Measurements from ENCODE around the gene C4orf50.

The C4orf50 gene

GRCh38 chr4:5957076-5957475 is 61.2 kb downstream of the C4orf50 start:
- no peaks in the 10 kb centered on the region for H4K20me1 ChIP-seq (ENCODE audit: insufficient read depth, low read length)
- no peak overlapping the region for H3K9ac ChIP-seq (ENCODE audit: low read length)
- no peak overlapping the region for H3K4me3 ChIP-seq (ENCODE audit: low read length)
- H3K36me3 ChIP-seq (replicated peaks; ENCODE audit: low read depth, low read length): no peaks in the 10 kb centered on the region
- no peaks in the 10 kb centered on the region for H3K4me1 ChIP-seq (ENCODE audit: low read length)
- H3K27me3 ChIP-seq (ENCODE audit: low read depth, low read length): peaks cover 12% of the 10 kb centered on the region; the same call in 1 of the 2 replicates
- no peak overlapping the region for H3K4me2 ChIP-seq (ENCODE audit: low read length)
- no peak overlapping the region for H3K27ac ChIP-seq (ENCODE audit: low read length)
- TF ChIP-seq CTCF (IDR thresholded peaks at IDR 0.05; ENCODE audit: low read depth, low read length): no peak
- TF ChIP-seq EZH2phosphoT487 (IDR thresholded peaks at IDR 0.05; ENCODE audit: low read depth): no peak
- no peaks in the 10 kb centered on the region for H3K79me2 ChIP-seq (ENCODE audit: low read length)
- no peak overlapping the region for H2AFZ ChIP-seq (ENCODE audit: low read depth, low read length)
- no peaks in the 10 kb centered on the region for H3K9me3 ChIP-seq (ENCODE audit: insufficient read depth, low read length)

- peaks cover 6% of the 10 kb centered on the region; the same call in 1 of the 2 replicates for H3K27me3 ChIP-seq (ENCODE audit: low read depth, low read length)
- no peaks in the 10 kb centered on the region for H3K4me1 ChIP-seq (ENCODE audit: low read length)
- no peak overlapping the region for H3K9ac ChIP-seq (ENCODE audit: low read length)
- no peaks in the 10 kb centered on the region for H3K36me3 ChIP-seq (replicated peaks; ENCODE audit: low read depth, low read length)
- no peak overlapping the region for H3K27ac ChIP-seq (ENCODE audit: low read length)
- no peak overlapping the region for H3K4me3 ChIP-seq (ENCODE audit: low read length)
- H3K9me3 ChIP-seq (ENCODE audit: insufficient read depth, low read length): no peaks in the 10 kb centered on the region
- no peaks in the 10 kb centered on the region for H3K79me2 ChIP-seq (ENCODE audit: low read length)
- no peak overlapping the region for H2AFZ ChIP-seq (ENCODE audit: low read depth, low read length)
- H4K20me1 ChIP-seq (ENCODE audit: insufficient read depth, low read length): no peaks in the 10 kb centered on the region
- TF ChIP-seq EZH2phosphoT487 (IDR thresholded peaks at IDR 0.05; ENCODE audit: low read depth): no peak
- TF ChIP-seq CTCF (IDR thresholded peaks at IDR 0.05; ENCODE audit: low read depth, low read length): no peak
- no peak overlapping the region for H3K4me2 ChIP-seq (ENCODE audit: low read length)
Observed at GRCh38 chr4:5956285-5957021, 61.8 kb downstream of the C4orf50 start.

- Histone ChIP-seq H3K4me1 (ENCODE audit: low read length) (no peaks in the 10 kb centered on the region), H3K9ac (ENCODE audit: low read length) (no peak overlapping the region), H3K4me3 (ENCODE audit: low read length) (no peak overlapping the region), H3K27ac (ENCODE audit: low read length) (no peak overlapping the region), H3K4me2 (ENCODE audit: low read length) (no peak overlapping the region), H3K27me3 (ENCODE audit: low read depth, low read length) (0 out of 2 replicates have a peak, but pooled peaks cover 4% of the 10 kb centered on the region), H4K20me1 (ENCODE audit: insufficient read depth, low read length) (no peaks in the 10 kb centered on the region), H2AFZ (ENCODE audit: low read depth, low read length) (no peak overlapping the region), H3K36me3 (replicated peaks; ENCODE audit: low read depth, low read length) (no peaks in the 10 kb centered on the region), H3K79me2 (ENCODE audit: low read length) (no peaks in the 10 kb centered on the region), H3K9me3 (ENCODE audit: insufficient read depth, low read length) (no peaks in the 10 kb centered on the region)
- TF ChIP-seq EZH2phosphoT487 (IDR thresholded peaks at IDR 0.05; ENCODE audit: low read depth) (no peak), CTCF (IDR thresholded peaks at IDR 0.05; ENCODE audit: low read depth, low read length) (no peak)
Observed at GRCh38 chr4:5955856-5956255, 62.4 kb downstream of the C4orf50 start.

GRCh38 chr4:5955201-5955821 is 62.9 kb downstream of the C4orf50 start:
- Histone ChIP-seq H3K27me3 (ENCODE audit: low read depth, low read length) (0 out of 2 replicates have a peak, but pooled peaks cover 4% of the 10 kb centered on the region), H3K27ac (ENCODE audit: low read length) (no peak overlapping the region), H3K9ac (ENCODE audit: low read length) (no peak overlapping the region), H3K36me3 (replicated peaks; ENCODE audit: low read depth, low read length) (no peaks in the 10 kb centered on the region), H3K4me2 (ENCODE audit: low read length) (no peak overlapping the region), H3K4me3 (ENCODE audit: low read length) (no peak overlapping the region), H4K20me1 (ENCODE audit: insufficient read depth, low read length) (no peaks in the 10 kb centered on the region), H3K4me1 (ENCODE audit: low read length) (no peaks in the 10 kb centered on the region), H2AFZ (ENCODE audit: low read depth, low read length) (no peak overlapping the region), H3K9me3 (ENCODE audit: insufficient read depth, low read length) (no peaks in the 10 kb centered on the region), H3K79me2 (ENCODE audit: low read length) (no peaks in the 10 kb centered on the region)
- TF ChIP-seq CTCF (IDR thresholded peaks at IDR 0.05; ENCODE audit: low read depth, low read length) (no peak), EZH2phosphoT487 (IDR thresholded peaks at IDR 0.05; ENCODE audit: low read depth) (no peak)
